ENCODE data around the gene SEC22B.
A peak's percentile ranks its signal among the peaks of the same experiment; 100 is the strongest.
"Not testable (repeated sequence)": the region's sequence is repeated elsewhere in the genome, so short reads cannot be mapped to it uniquely, and the experiment has no call there.

SEC22B gene

GRCh38 chr1:120176092-120176855 lies at the start of gene SEC22B:
Gene SEC22B (minus strand): TSS chr1:120176520. CDS start chr1:120176381, 139 bp downstream.
- peak; percentile 88 for DNase-seq (ENCODE audit: extremely low read depth, low read depth)
- TF ChIP-seq CTCF (IDR thresholded peaks at IDR 0.05; ENCODE audit: low read depth, low read length): no peak

- DNase-seq (ENCODE audit: extremely low read depth, low read depth): not testable (repeated sequence)
These were observed 41.6 kb upstream of the SEC22B start for GRCh38 chr1:120217933-120218332.

- DNase-seq (ENCODE audit: extremely low read depth, low read depth): not testable (repeated sequence)
These were observed 41.0 kb upstream of the SEC22B start for GRCh38 chr1:120217175-120217929.

- DNase-seq (ENCODE audit: extremely low read depth, low read depth): not testable (repeated sequence)
These were observed 37.3 kb upstream of the SEC22B start for GRCh38 chr1:120213606-120214005.

- DNase-seq (ENCODE audit: extremely low read depth, low read depth): not testable (repeated sequence)
These were observed 34.4 kb upstream of the SEC22B start for GRCh38 chr1:120210754-120211153.

- not testable (repeated sequence) for DNase-seq (ENCODE audit: extremely low read depth, low read depth)
These were observed 20.8 kb upstream of the SEC22B start for GRCh38 chr1:120196863-120197775.

GRCh38 chr1:120188626-120189025 lies 12.3 kb upstream of the SEC22B start:
- DNase-seq (ENCODE audit: extremely low read depth, low read depth): not testable (repeated sequence)

- DNase-seq (ENCODE audit: extremely low read depth, low read depth): not testable (repeated sequence)
These were observed 5.9 kb upstream of the SEC22B start for GRCh38 chr1:120182176-120182707.

GRCh38 chr1:120179811-120180690 lies 3.7 kb upstream of the SEC22B start:
- peak; percentile 38 for DNase-seq (ENCODE audit: extremely low read depth, low read depth)

- peak; percentile 8 for TF ChIP-seq CTCF (IDR thresholded peaks at IDR 0.05; ENCODE audit: low read depth, low read length)
- DNase-seq (ENCODE audit: extremely low read depth, low read depth): peak; percentile 45
These were observed 2.8 kb upstream of the SEC22B start for GRCh38 chr1:120178799-120179756.

GRCh38 chr1:120178058-120178457 lies 1.7 kb upstream of the SEC22B start:
- not testable (repeated sequence) for DNase-seq (ENCODE audit: extremely low read depth, low read depth)

- DNase-seq (ENCODE audit: extremely low read depth, low read depth): not testable (repeated sequence)
These were observed 632 bp downstream of the SEC22B start for GRCh38 chr1:120175688-120176087.

GRCh38 chr1:120164761-120165160 lies 11.6 kb downstream of the SEC22B start:
- DNase-seq (ENCODE audit: extremely low read depth, low read depth): not testable (repeated sequence)

GRCh38 chr1:120162015-120162414 lies 14.3 kb downstream of the SEC22B start:
- not testable (repeated sequence) for DNase-seq (ENCODE audit: extremely low read depth, low read depth)

GRCh38 chr1:120158495-120158894 lies 17.8 kb downstream of the SEC22B start:
- not testable (repeated sequence) for DNase-seq (ENCODE audit: extremely low read depth, low read depth)

Data from AG09319 (cell line).